ENCODE data around the gene SH3GLB2.
A peak's percentile ranks its signal among the peaks of the same experiment; 100 is the strongest.

The SH3GLB2 gene

DNA sequence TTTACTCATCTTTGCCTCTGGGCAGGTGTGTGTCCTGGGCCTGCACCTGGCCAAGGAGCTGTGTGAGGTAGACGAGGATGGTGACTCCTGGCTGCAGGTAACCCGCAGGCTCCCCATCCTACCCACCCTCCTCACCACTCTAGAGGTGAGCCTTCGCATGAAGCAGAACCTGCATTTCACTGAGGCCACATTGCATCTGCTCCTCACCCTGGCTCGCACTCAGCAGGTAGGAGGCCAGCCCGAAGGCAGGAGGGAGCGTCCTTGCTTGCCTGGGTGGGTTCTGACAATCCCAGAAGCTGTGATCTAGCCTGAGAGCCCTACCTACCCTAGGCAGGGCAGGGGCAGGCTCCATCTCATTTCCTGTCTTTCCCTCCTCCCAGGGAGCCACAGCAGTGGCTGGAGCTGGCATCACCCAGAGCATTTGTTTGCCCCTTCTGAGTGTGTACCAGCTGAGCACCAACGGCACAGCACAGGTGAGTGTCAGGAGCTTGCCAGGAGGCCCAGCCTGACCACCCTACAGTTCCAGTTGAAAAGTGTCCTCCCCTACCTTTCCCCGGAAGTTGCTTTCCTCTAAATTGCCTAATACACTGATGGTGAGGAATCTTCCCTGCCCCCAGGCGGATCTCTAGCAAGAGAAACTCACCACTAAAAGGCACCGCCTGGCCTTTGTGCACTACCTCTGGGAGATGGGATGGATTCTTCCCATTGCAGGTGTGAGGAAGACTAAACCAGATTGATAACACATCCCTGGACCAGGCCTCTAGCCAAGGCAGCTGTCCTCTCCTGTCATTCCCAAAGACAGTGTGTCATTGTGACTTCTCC, 26.4 kb downstream of the SH3GLB2 start:
- DNase-seq (ENCODE audit: low read depth), result no peak
- in situ Hi-C loops (cut with HindIII; ENCODE audit: low sequenced_read_pairs), result no loop called here
- TF ChIP-seq CTCF (IDR thresholded peaks at IDR 0.05; ENCODE audit: low read depth, low read length, missing control alignments), result no peak
- H3K4me3 ChIP-seq (ENCODE audit: low read depth, low read length), result no peak overlapping the region

DNA sequence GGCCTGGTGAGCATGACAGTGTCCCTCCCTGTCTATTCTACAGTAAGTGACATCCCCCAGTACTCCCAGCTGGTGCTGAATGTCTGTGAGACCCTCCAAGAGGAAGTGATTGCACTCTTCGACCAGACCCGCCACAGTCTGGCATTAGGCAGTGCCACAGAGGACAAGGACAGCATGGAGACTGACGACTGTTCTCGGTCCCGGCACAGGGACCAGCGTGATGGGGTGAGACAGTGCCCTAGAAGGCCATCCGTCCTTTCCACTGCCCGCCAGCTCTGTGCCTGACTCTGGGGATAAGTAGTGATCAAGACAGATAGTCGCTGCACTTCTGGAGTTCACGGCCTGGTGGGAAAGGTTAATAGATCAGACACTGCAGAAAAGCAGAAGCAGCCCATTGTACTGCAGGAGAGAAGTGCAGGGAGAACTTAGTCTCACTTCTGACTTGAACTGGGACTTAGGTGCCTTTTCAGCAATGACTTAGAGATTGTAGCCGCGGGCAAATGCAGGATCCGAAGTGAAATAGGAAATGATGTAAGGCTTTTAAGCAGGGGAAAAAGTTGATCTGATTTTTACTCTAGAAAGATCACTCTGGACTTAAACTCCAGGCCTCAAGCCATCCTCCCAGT, 28.4 kb downstream of the SH3GLB2 start:
- no peak overlapping the region for H3K4me3 ChIP-seq (ENCODE audit: low read depth, low read length)
- no peak for TF ChIP-seq CTCF (IDR thresholded peaks at IDR 0.05; ENCODE audit: low read depth, low read length, missing control alignments)
- in situ Hi-C loops (cut with HindIII; ENCODE audit: low sequenced_read_pairs), result no loop called here
- no peak for DNase-seq (ENCODE audit: low read depth)

- no peak for TF ChIP-seq CTCF (IDR thresholded peaks at IDR 0.05; ENCODE audit: low read depth, low read length, missing control alignments)
- no peak overlapping the region for H3K4me3 ChIP-seq (ENCODE audit: low read depth, low read length)
- no peak for DNase-seq (ENCODE audit: low read depth)
- in situ Hi-C loops (cut with HindIII; ENCODE audit: low sequenced_read_pairs), result no loop called here
Observed at GRCh38 chr9:128998462-128998861, 29.7 kb downstream of the SH3GLB2 start.

DNA sequence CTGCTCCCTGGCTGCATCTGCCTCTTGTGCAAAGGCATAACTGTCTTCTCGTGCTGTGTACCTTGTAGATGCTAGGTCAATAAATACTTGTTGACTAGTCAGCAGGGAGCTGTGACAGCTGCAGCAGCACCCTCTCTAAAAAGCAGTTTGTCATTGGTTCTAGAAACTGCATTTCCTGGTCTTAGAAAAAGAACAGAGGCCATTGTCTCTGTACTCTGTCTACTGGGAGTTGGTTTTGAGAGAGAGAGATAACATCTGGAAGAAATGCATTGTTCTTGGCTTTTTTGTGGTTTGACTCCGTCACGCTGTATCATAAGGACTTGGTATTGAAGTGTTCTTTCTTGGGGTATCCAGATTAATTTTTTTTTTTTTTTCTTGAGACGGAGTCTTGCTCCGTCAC, 32.3 kb downstream of the SH3GLB2 start:
- TF ChIP-seq CTCF (IDR thresholded peaks at IDR 0.05; ENCODE audit: low read depth, low read length, missing control alignments), result no peak
- H3K4me3 ChIP-seq (ENCODE audit: low read depth, low read length), result no peak overlapping the region
- DNase-seq (ENCODE audit: low read depth), result no peak
- in situ Hi-C loops (cut with HindIII; ENCODE audit: low sequenced_read_pairs), result no loop called here

- no peak overlapping the region for H3K4me3 ChIP-seq (ENCODE audit: low read depth, low read length)
- no peak for DNase-seq (ENCODE audit: low read depth)
- TF ChIP-seq CTCF (IDR thresholded peaks at IDR 0.05; ENCODE audit: low read depth, low read length, missing control alignments), result peak; percentile 45
- in situ Hi-C loops (cut with HindIII; ENCODE audit: low sequenced_read_pairs), result no loop called here
Observed at GRCh38 chr9:128992995-128993394, 35.1 kb downstream of the SH3GLB2 start.

- no peak for TF ChIP-seq CTCF (IDR thresholded peaks at IDR 0.05; ENCODE audit: low read depth, low read length, missing control alignments)
- peak; percentile 79 for DNase-seq (ENCODE audit: low read depth)
- no peak overlapping the region for H3K4me3 ChIP-seq (ENCODE audit: low read depth, low read length)
- in situ Hi-C loops (cut with HindIII; ENCODE audit: low sequenced_read_pairs), result no loop called here
Observed at GRCh38 chr9:128987805-128988204, 40.3 kb downstream of the SH3GLB2 start.

Measured in astrocyte of the cerebellum (primary cell).